Measurements from ENCODE around the gene TAS2R16. TPM values are rescaled to one million over a fixed set of nuclear protein-coding genes. Genes with fewer than 3 reads are reported as not detected.

Gene TAS2R16
- total RNA-seq, 1 experiment from 2014 or later: not detected

DNA sequence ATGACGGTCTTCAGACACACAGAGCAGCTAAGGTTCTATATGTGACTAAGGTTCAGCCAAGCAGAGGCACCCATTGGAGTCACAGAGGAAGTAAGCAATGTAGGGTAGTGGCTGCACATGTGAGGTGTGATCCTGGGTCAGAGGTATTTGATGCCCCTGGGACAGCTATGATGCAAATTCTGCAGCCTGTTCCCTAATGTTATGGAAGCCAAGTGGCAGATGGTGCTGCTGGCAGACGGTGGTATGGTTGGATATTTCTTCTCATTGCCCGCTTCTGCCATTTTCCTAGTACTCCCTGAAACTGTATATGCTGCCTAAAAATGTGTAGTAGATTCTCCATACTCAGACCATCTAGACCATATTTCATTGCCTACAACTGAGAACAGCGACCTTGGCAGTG lies 7.2 kb downstream of the TAS2R16 start:
- Histone ChIP-seq H3K9me2 (ENCODE audit: insufficient read depth) (no peaks in the 10 kb centered on the region), H3K9me3 (ENCODE audit: control insufficient read depth in 1 of 2, insufficient read depth in 1 of 2, low read depth in 1 of 2, low read length in 2 of 2) (no peaks in the 10 kb centered on the region), H3K4me1 (ENCODE audit: control insufficient read depth in 1 of 2, insufficient read depth in 2 of 2, low read length in 2 of 2) (no peaks in the 10 kb centered on the region), H4K20me1 (ENCODE audit: insufficient read depth) (no peaks in the 10 kb centered on the region), H3K27me3 (ENCODE audit: insufficient read depth, low read length) (no peaks in the 10 kb centered on the region), H3K4me3 (replicated peaks in 1 of 2; ENCODE audit: low read depth in 1 of 2, low read length in 2 of 2) (no peak overlapping the region), H2AFZ (ENCODE audit: low read depth, low read length, poor library complexity, severe bottlenecking) (no peak overlapping the region), H3K36me3 (ENCODE audit: control insufficient read depth in 1 of 2, insufficient read depth in 2 of 2, low read length in 2 of 2) (no peaks in the 10 kb centered on the region), H3K4me2 (ENCODE audit: low read length) (no peak overlapping the region), H3K27ac (ENCODE audit: low read depth, low read length) (no peak overlapping the region), H3K9ac (ENCODE audit: low read length) (no peak overlapping the region), H3K79me2 (ENCODE audit: insufficient read depth, low read length) (no peaks in the 10 kb centered on the region)
- TF ChIP-seq, protein P1, sequence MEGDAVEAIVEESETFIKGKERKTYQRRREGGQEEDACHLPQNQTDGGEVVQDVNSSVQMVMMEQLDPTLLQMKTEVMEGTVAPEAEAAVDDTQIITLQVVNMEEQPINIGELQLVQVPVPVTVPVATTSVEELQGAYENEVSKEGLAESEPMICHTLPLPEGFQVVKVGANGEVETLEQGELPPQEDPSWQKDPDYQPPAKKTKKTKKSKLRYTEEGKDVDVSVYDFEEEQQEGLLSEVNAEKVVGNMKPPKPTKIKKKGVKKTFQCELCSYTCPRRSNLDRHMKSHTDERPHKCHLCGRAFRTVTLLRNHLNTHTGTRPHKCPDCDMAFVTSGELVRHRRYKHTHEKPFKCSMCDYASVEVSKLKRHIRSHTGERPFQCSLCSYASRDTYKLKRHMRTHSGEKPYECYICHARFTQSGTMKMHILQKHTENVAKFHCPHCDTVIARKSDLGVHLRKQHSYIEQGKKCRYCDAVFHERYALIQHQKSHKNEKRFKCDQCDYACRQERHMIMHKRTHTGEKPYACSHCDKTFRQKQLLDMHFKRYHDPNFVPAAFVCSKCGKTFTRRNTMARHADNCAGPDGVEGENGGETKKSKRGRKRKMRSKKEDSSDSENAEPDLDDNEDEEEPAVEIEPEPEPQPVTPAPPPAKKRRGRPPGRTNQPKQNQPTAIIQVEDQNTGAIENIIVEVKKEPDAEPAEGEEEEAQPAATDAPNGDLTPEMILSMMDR (IDR thresholded peaks at IDR 0.05 in 2 of 3, conservative IDR thresholded peaks at IDR 0.05 in 1 of 3; ENCODE audit: borderline replicate concordance in 1 of 3, insufficient read depth in 1 of 3, low read depth in 2 of 3, low read length in 2 of 3): no peak
- TF ChIP-seq, protein P2, sequence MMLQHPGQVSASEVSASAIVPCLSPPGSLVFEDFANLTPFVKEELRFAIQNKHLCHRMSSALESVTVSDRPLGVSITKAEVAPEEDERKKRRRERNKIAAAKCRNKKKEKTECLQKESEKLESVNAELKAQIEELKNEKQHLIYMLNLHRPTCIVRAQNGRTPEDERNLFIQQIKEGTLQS (IDR thresholded peaks at IDR 0.05): no peak
- TF ChIP-seq POLR2A (IDR thresholded peaks at IDR 0.05; ENCODE audit: borderline replicate concordance, extremely low read depth, insufficient read depth, insufficient read length) (no peak), CBX3 (IDR thresholded peaks at IDR 0.05; ENCODE audit: low read depth) (no peak), EGR1 (IDR thresholded peaks at IDR 0.05; ENCODE audit: low read depth) (no peak), SRF (IDR thresholded peaks at IDR 0.05; ENCODE audit: low read depth) (no peak), ELF1 (IDR thresholded peaks at IDR 0.05; ENCODE audit: borderline replicate concordance, low read depth) (no peak), TCF7L2 (IDR thresholded peaks at IDR 0.05; ENCODE audit: borderline replicate concordance, extremely low read depth, insufficient read depth, insufficient read length) (no peak), FOSL1 (IDR thresholded peaks at IDR 0.05; ENCODE audit: low read depth) (no peak), RAD21 (IDR thresholded peaks at IDR 0.05; ENCODE audit: low read depth) (no peak), SP1 (IDR thresholded peaks at IDR 0.05; ENCODE audit: low read depth) (no peak), POLR2AphosphoS5 (IDR thresholded peaks at IDR 0.05; ENCODE audit: low read depth, low read length) (no peak), EZH2phosphoT487 (IDR thresholded peaks at IDR 0.05; ENCODE audit: borderline replicate concordance) (no peak), SIN3A (IDR thresholded peaks at IDR 0.05; ENCODE audit: low read depth) (no peak), CEBPB (IDR thresholded peaks at IDR 0.05; ENCODE audit: low read depth) (no peak), ZFX (IDR thresholded peaks at IDR 0.05) (no peak), YY1 (IDR thresholded peaks at IDR 0.05; ENCODE audit: extremely low read depth, insufficient replicate concordance, low read depth, low read length) (no peak)
- TF ChIP-seq, protein P3, sequence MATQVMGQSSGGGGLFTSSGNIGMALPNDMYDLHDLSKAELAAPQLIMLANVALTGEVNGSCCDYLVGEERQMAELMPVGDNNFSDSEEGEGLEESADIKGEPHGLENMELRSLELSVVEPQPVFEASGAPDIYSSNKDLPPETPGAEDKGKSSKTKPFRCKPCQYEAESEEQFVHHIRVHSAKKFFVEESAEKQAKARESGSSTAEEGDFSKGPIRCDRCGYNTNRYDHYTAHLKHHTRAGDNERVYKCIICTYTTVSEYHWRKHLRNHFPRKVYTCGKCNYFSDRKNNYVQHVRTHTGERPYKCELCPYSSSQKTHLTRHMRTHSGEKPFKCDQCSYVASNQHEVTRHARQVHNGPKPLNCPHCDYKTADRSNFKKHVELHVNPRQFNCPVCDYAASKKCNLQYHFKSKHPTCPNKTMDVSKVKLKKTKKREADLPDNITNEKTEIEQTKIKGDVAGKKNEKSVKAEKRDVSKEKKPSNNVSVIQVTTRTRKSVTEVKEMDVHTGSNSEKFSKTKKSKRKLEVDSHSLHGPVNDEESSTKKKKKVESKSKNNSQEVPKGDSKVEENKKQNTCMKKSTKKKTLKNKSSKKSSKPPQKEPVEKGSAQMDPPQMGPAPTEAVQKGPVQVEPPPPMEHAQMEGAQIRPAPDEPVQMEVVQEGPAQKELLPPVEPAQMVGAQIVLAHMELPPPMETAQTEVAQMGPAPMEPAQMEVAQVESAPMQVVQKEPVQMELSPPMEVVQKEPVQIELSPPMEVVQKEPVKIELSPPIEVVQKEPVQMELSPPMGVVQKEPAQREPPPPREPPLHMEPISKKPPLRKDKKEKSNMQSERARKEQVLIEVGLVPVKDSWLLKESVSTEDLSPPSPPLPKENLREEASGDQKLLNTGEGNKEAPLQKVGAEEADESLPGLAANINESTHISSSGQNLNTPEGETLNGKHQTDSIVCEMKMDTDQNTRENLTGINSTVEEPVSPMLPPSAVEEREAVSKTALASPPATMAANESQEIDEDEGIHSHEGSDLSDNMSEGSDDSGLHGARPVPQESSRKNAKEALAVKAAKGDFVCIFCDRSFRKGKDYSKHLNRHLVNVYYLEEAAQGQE (IDR thresholded peaks at IDR 0.05; ENCODE audit: low read depth): no peak
- intact Hi-C loops (cut with micrococcal nuclease): no loop called here
- CTCF ChIA-PET: no interaction called here
- DNase-seq (ENCODE audit: low read depth, low spot score) (no peak), ATAC-seq (no peak)
- no TSS peak for BruUV-seq (replicated peaks)
- POLR2A ChIA-PET: no interaction called here
- RAD21 ChIA-PET (ENCODE audit: low non-redundant PET in 1 of 2, low total read pairs in 2 of 2, uncharacterized antibody in 2 of 2, unreplicated experiment in 2 of 2): no interaction called here

All from HCT116 (cell line).